Calu3 (cell line): ENCODE data around the gene HNRNPA2B1. TPM values are rescaled to one million over a fixed set of nuclear protein-coding genes. Genes with fewer than 3 reads are reported as not detected.
A peak's percentile ranks its signal among the peaks of the same experiment; 100 is the strongest.

ENCODE experiments used
- BruUV-seq: library from RNA; stranded (reverse); fragments of 400-500 nt; replicated peaks from 2 replicates; lab custom pipeline; 2021; lab: Mats Ljungman, UMichigan
- CTCF ChIA-PET: fragments of 300-600 bp; sonication (Branson Sonifier 250); formaldehyde crosslinking; loops from one replicate; lab custom pipeline; 2022; ENCODE audit warnings: antibody characterized with exemption; lab: Charles Lee
- DNase-seq: peaks from one replicate; pipeline ENCODE4 v3.0.0; 2022
- H3K27ac Mint-ChIP-seq: one replicate; pipeline ENCODE4 v1.8.0; 2022; ENCODE audit warnings: mixed read lengths; ENCODE audit not compliant: unreplicated experiment
- H3K27me3 Mint-ChIP-seq: one replicate; pipeline ENCODE4 v1.8.0; 2022; ENCODE audit warnings: mixed read lengths; ENCODE audit not compliant: unreplicated experiment
- H3K36me3 Mint-ChIP-seq: one replicate; pipeline ENCODE4 v1.8.0; 2022; ENCODE audit warnings: mild to moderate bottlenecking, moderate library complexity, mixed read lengths; ENCODE audit not compliant: insufficient read depth, unreplicated experiment
- H3K4me1 Mint-ChIP-seq: one replicate; pipeline ENCODE4 v1.8.0; 2022; ENCODE audit warnings: mild to moderate bottlenecking, low read depth, mixed read lengths; ENCODE audit not compliant: unreplicated experiment
- H3K4me3 Mint-ChIP-seq: one replicate; pipeline ENCODE4 v1.8.0; 2022; ENCODE audit warnings: mild to moderate bottlenecking, low read depth, moderate library complexity, mixed read lengths; ENCODE audit not compliant: unreplicated experiment
- H3K9me3 Mint-ChIP-seq: one replicate; pipeline ENCODE4 v1.8.0; 2022; ENCODE audit warnings: low read depth, mixed read lengths; ENCODE audit not compliant: unreplicated experiment
- intact Hi-C: fragments of 100-400 bp; cut with micrococcal nuclease; formaldehyde crosslinking; loops from one replicate; pipeline ENCODE4 v1.10.0; 2022; ENCODE audit not compliant: unreplicated experiment
- total RNA-seq: library from RNA; stranded (reverse); gene quantifications from 2 replicates; pipeline ENCODE4 v1.2.3, GENCODE V29; 2022
- TF ChIP-seq, protein P1 (sequence below): fragments of 200-600 bp; IDR thresholded peaks from one replicate; pipeline ENCODE4 v1.8.0; 2022; ENCODE audit warnings: antibody characterized with exemption; ENCODE audit not compliant: unreplicated experiment

Gene HNRNPA2B1
- total RNA-seq, 1 experiment from 2014 or later: 924 TPM

DNA sequence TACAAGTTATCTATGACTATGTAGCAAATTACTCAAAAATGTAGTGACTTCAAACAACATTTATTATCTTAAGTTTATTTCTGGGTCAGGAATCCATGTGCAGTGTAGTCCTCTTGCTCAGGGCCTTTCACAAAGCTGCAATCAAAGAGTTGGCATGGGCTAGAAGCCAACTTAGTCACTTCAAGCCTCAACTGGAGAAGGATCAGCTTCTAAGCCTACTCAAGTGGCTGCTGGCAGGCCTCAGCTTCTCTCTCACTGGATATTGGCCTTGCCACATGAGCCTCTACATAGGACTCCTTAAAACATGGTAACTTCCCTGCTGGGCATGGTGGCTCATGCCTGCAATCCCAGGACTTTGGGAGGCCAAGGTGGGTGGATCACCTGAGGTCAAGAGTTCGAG, 53.5 kb downstream of the HNRNPA2B1 start:
- no peak for DNase-seq
- no peak overlapping the region for H3K27ac Mint-ChIP-seq
- intact Hi-C loops: no loop called here
- H3K9me3 Mint-ChIP-seq: no peaks in the 10 kb centered on the region
- peaks cover 9% of the 10 kb centered on the region for H3K36me3 Mint-ChIP-seq
- TF ChIP-seq, protein P1, sequence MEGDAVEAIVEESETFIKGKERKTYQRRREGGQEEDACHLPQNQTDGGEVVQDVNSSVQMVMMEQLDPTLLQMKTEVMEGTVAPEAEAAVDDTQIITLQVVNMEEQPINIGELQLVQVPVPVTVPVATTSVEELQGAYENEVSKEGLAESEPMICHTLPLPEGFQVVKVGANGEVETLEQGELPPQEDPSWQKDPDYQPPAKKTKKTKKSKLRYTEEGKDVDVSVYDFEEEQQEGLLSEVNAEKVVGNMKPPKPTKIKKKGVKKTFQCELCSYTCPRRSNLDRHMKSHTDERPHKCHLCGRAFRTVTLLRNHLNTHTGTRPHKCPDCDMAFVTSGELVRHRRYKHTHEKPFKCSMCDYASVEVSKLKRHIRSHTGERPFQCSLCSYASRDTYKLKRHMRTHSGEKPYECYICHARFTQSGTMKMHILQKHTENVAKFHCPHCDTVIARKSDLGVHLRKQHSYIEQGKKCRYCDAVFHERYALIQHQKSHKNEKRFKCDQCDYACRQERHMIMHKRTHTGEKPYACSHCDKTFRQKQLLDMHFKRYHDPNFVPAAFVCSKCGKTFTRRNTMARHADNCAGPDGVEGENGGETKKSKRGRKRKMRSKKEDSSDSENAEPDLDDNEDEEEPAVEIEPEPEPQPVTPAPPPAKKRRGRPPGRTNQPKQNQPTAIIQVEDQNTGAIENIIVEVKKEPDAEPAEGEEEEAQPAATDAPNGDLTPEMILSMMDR: no peak
- BruUV-seq: no TSS peak
- no peak overlapping the region for H3K4me3 Mint-ChIP-seq
- H3K27me3 Mint-ChIP-seq: no peaks in the 10 kb centered on the region
- H3K4me1 Mint-ChIP-seq: peaks cover 24% of the 10 kb centered on the region
- CTCF ChIA-PET: interaction anchor here (0.6 kb wide), 1 partner anchor 8 kb away, joined by 3 read pairs; no protein-coding TSS in a partner anchor

DNA sequence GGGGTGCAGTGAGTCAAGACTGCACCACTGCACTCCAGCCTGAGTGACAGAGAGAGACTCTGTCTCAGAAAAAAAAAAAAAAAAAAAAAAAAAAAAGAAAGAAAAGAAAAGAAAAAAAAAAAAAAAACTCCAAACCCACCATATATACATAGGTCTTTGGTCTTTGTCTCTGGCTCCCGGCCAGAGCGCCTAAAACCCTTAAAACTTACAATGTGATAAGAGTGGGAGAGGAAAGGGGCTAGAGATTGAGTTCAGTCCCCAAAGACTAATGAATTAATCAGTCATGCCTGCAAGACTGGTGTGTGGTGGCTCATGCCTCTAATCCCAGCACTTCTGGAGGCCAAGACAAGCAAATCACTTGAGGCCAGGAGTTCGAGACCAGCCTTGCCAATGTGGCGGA, 55.3 kb downstream of the HNRNPA2B1 start:
- Mint-ChIP-seq H3K4me3 (no peak overlapping the region), H3K27ac (no peak overlapping the region), H3K27me3 (no peaks in the 10 kb centered on the region), H3K4me1 (peaks cover 23% of the 10 kb centered on the region), H3K36me3 (peaks cover 5% of the 10 kb centered on the region), H3K9me3 (no peaks in the 10 kb centered on the region)
- TF ChIP-seq, protein P1: no peak
- intact Hi-C loops: no loop called here
- CTCF ChIA-PET: no interaction called here
- no peak for DNase-seq
- BruUV-seq: no TSS peak

DNA sequence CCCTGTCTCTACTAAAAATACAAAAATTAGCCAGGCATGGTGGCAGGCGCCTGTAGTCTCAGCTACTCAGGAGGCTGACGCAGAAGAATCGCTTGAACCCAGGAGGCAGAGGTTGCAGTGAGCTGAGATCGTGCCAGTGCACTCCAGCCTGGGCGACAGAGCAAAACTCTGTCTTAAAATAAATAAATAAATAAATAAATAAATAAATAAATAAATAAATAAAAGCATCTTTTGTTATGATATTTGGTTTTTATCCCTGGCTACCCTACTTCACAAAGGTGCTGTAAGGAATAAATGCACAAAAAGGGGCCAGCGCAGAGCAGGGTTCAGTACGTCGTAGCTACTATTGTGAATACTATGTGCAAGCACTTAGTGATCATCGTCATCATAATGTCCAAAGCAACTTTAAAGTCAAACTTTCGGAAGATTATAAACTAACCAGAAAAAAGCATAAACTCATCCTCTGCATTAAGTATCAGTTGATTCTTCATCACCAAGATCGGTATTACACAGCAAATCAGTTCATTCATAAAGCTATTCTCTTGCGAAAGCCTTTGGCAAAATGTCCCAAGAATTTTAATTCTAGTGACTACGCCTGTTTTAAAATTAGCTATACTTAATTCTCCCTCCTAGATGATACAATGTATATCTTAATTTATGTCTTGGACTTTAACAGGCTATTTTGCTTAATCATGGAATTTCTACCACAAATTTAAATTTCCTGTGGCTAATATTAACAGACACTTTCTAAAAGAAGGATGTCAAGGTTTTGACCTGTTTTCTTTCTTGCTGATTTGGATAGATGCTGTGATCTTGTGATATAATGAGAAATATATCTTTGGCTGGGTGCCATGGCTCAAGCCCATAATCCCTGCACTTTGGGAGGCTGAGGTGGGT, 56.1 kb downstream of the HNRNPA2B1 start:
- no TSS peak for BruUV-seq
- Mint-ChIP-seq H3K27ac (no peak overlapping the region), H3K4me1 (peaks cover 23% of the 10 kb centered on the region), H3K36me3 (peaks cover 5% of the 10 kb centered on the region), H3K27me3 (no peaks in the 10 kb centered on the region), H3K4me3 (peak overlapping the region; percentile 8), H3K9me3 (no peaks in the 10 kb centered on the region)
- CTCF ChIA-PET: interaction anchor here (1.5 kb wide), 1 partner anchor 7 kb away, joined by 6 read pairs; the partner anchor contains the start of gene NFE2L3
- no peak for DNase-seq
- intact Hi-C loops: no loop called here
- TF ChIP-seq, protein P1: no peak

DNA sequence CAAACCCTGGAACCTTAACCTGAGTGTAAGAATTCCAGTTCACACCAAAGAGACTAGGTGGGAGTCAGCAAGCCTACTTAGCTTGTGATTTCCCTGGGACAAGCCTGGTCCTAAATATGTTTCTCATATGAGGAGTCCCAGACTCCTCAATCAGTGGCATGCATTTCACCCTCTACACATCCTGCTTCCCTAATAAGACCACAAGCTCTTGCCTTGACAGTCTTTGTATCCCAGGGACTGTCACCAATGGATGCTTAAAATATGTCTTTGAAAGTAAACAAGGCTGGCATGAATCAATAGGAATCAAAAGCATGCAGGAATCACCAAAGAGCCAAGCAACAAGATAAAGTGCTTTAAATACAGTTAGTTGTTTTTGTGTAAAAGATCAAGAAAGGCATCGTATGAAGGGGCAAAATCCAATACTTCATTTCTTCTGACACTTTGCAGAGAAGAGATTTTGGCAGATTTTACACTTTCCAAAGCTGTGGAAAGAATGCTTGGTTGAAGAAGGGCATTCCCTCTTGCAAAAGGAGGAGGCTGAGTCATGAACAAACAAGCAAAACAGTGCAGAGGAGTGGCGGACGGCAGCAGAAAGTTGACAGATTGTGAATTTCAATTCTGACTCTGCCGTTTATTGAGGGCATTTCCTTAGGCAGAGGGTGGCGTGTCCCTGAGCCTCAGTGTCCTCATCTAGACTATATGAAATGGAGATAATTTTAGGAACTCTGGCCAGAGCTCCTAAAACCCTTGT, 57.1 kb downstream of the HNRNPA2B1 start:
- no peak overlapping the region for H3K27ac Mint-ChIP-seq
- intact Hi-C loops: no loop called here
- H3K27me3 Mint-ChIP-seq: no peaks in the 10 kb centered on the region
- no TSS peak for BruUV-seq
- CTCF ChIA-PET: interaction anchor here (1.5 kb wide), 1 partner anchor 8 kb away, joined by 6 read pairs; the partner anchor contains the start of gene NFE2L3
- DNase-seq: peak; percentile 31
- no peaks in the 10 kb centered on the region for H3K9me3 Mint-ChIP-seq
- TF ChIP-seq, protein P1: no peak
- peak overlapping the region; percentile 8 for H3K4me3 Mint-ChIP-seq
- peaks cover 23% of the 10 kb centered on the region for H3K4me1 Mint-ChIP-seq
- peaks cover 5% of the 10 kb centered on the region for H3K36me3 Mint-ChIP-seq
